Fibroblast of lung (primary cell): ENCODE data around the gene ANO6.

Source experiments
- CTCF ChIP-seq, 2 donors: IDR thresholded peaks in 1 of 2; conservative IDR thresholded peaks in 1 of 2; 1 replicate in 1 of 2; 2 replicates in 1 of 2; pipeline ENCODE4 v1.5.1; 2011 to 2012; ENCODE audit warnings: low read length in 2 of 2, control low read depth in 1 of 2, inconsistent platforms in 1 of 2, low read depth in 1 of 2, mild to moderate bottlenecking in 1 of 2
- EZH2 ChIP-seq: IDR thresholded peaks from 2 replicates; pipeline ENCODE4 v1.5.1; 2012; ENCODE audit warnings: low read length, control low read depth, mild to moderate bottlenecking; ENCODE audit errors: missing control alignments

- TF ChIP-seq CTCF (conservative IDR thresholded peaks at IDR 0.05 in 1 of 2, IDR thresholded peaks at IDR 0.05 in 1 of 2; ENCODE audit: low read depth in 1 of 2, low read length in 2 of 2) (no peak), EZH2 (no peak)
These were observed 112.0 kb downstream of the ANO6 start for GRCh38 chr12:45327823-45328383.
